Endothelial cell of umbilical vein (primary cell): ENCODE results near the gene NCOR1. TPM values are rescaled to one million over a fixed set of nuclear protein-coding genes. Genes with fewer than 3 reads are reported as not detected.

Source experiments
- BruUV-seq: library from RNA; stranded (reverse); fragments of 400-500 nt; replicated peaks from 2 replicates; lab custom pipeline; 2021; lab: Mats Ljungman, UMichigan
- CTCF ChIA-PET: fragments of 300-600, 350-600 bp; sonication (Branson Sonifier 250); formaldehyde crosslinking; loops from one replicate; lab custom pipeline; 2021; ENCODE audit warnings: antibody characterized with exemption, inconsistent platforms; lab: Charles Lee
- POLR2A ChIA-PET: fragments of 300-600, 350-600 bp; sonication (Branson Sonifier 250); formaldehyde crosslinking; loops from one replicate; lab custom pipeline; 2021; ENCODE audit warnings: antibody characterized with exemption, inconsistent platforms; lab: Charles Lee
- DNase-seq: peaks from one replicate; pipeline ENCODE4 v3.0.0-alpha.2; 2011; ENCODE audit warnings: low read depth, low spot score
- FAIRE-seq: peaks from 2 replicates; lab custom pipeline; 2011; peaks lifted over from hg19 to GRCh38; lab: Jason Lieb, UNC
- H2AFZ ChIP-seq: 2 replicates; pipeline ENCODE4 v1.6.0; 2012; ENCODE audit warnings: low read depth, low read length, control low read depth, inconsistent platforms
- H3K27ac ChIP-seq: 2 replicates; pipeline ENCODE4 v1.5.1; 2011; ENCODE audit warnings: low read depth, mild to moderate bottlenecking, control low read depth, low read length, moderate library complexity; ENCODE audit not compliant: insufficient read depth
- H3K27me3 ChIP-seq, 2 experiments: 2 replicates each; pipeline versions ENCODE4 v1.6.0 to v1.6.1; 2011; ENCODE audit warnings: low read length in 2 of 2, mixed read lengths in 1 of 2; ENCODE audit not compliant: control insufficient read depth in 2 of 2, insufficient read depth in 2 of 2
- H3K36me3 ChIP-seq, 2 experiments: 2 replicates in 1 of 2; 3 replicates in 1 of 2; pipeline ENCODE4 v1.5.1; 2011; ENCODE audit warnings: low read length in 2 of 2, mild to moderate bottlenecking in 1 of 2, moderate library complexity in 1 of 2; ENCODE audit not compliant: control insufficient read depth in 2 of 2, insufficient read depth in 2 of 2; ENCODE audit errors: extremely low read depth in 1 of 2
- H3K4me1 ChIP-seq: 3 replicates; pipeline ENCODE4 v1.5.1; 2011; ENCODE audit warnings: mild to moderate bottlenecking, low read length; ENCODE audit not compliant: control insufficient read depth, insufficient read depth; ENCODE audit errors: extremely low read depth
- H3K4me2 ChIP-seq: 2 replicates; pipeline ENCODE4 v1.6.1; 2011; ENCODE audit warnings: low read length, control low read depth, mixed read lengths; ENCODE audit not compliant: insufficient read depth
- H3K4me3 ChIP-seq, 3 experiments: fragments of 200-600 bp in 1 of 3; sonication (generic), shearing (Covaris generic) in 1 of 3; replicated peaks in 1 of 3; 2 replicates each; pipeline ENCODE4 v1.5.1; 2011 to 2016; ENCODE audit warnings: control low read depth in 3 of 3, low read length in 3 of 3, mild to moderate bottlenecking in 2 of 3, inconsistent platforms in 1 of 3, low read depth in 1 of 3, moderate library complexity in 1 of 3; ENCODE audit not compliant: insufficient read depth in 1 of 3
- H3K79me2 ChIP-seq: 2 replicates; pipeline ENCODE4 v1.6.0; 2012; ENCODE audit warnings: low read length, inconsistent platforms; ENCODE audit not compliant: control insufficient read depth, insufficient read depth
- H3K9ac ChIP-seq: replicated peaks from 2 replicates; pipeline ENCODE3; 2011; ENCODE audit warnings: low read length, control low read depth; ENCODE audit not compliant: insufficient read depth; ENCODE audit errors: extremely low read depth
- H3K9me1 ChIP-seq: replicated peaks from 3 replicates; pipeline ENCODE4 v1.6.0; 2011; ENCODE audit warnings: mild to moderate bottlenecking, low read length; ENCODE audit not compliant: control insufficient read depth, insufficient read depth; ENCODE audit errors: extremely low read depth
- H3K9me3 ChIP-seq: replicated peaks from 2 replicates; pipeline ENCODE4 v1.5.1; 2012; ENCODE audit warnings: low read length, inconsistent platforms; ENCODE audit not compliant: control insufficient read depth, insufficient read depth
- H4K20me1 ChIP-seq: replicated peaks from 2 replicates; pipeline ENCODE3; 2011; ENCODE audit warnings: mild to moderate bottlenecking, low read length; ENCODE audit not compliant: control insufficient read depth, insufficient read depth; ENCODE audit errors: extremely low read depth
- EZH2 ChIP-seq: IDR thresholded peaks from 2 replicates; pipeline ENCODE4 v1.6.1; 2012; ENCODE audit warnings: borderline replicate concordance, low read depth, mild to moderate bottlenecking, moderate library complexity, low read length, inconsistent platforms; ENCODE audit not compliant: severe bottlenecking
- FOS ChIP-seq: IDR thresholded peaks from 2 replicates; pipeline ENCODE4 v1.6.1; 2011; ENCODE audit warnings: mild to moderate bottlenecking, low read length, moderate library complexity, borderline replicate concordance; ENCODE audit not compliant: insufficient read depth
- GATA2 ChIP-seq: IDR thresholded peaks from 2 replicates; pipeline ENCODE4 v1.7.0; 2011; ENCODE audit warnings: low read depth, mild to moderate bottlenecking, moderate library complexity, mixed read lengths, low read length; ENCODE audit not compliant: insufficient read length, insufficient read depth
- JUN ChIP-seq: IDR thresholded peaks from 2 replicates; pipeline ENCODE4 v1.6.1; 2011; ENCODE audit warnings: borderline replicate concordance, low read depth; ENCODE audit not compliant: insufficient read length, insufficient read depth
- MYC ChIP-seq: IDR thresholded peaks from one replicate; pipeline ENCODE4 v1.6.1; 2011; ENCODE audit warnings: mild to moderate bottlenecking, low read depth, low read length
- POLR2A ChIP-seq: IDR thresholded peaks from 2 replicates; pipeline ENCODE4 v1.6.1; 2012; ENCODE audit warnings: low read depth, mild to moderate bottlenecking, control low read depth, low read length
- POLR2AphosphoS5 ChIP-seq: IDR thresholded peaks from 2 replicates; pipeline ENCODE4 v1.6.1; 2012; ENCODE audit warnings: low read depth, mild to moderate bottlenecking, control low read depth, low read length, moderate library complexity; ENCODE audit not compliant: insufficient read depth
- dilution Hi-C: fragments of 300-500 bp; cut with MboI; formaldehyde crosslinking; loops from one replicate; pipeline ENCODE4 v1.15.0; 2019; ENCODE audit warnings: low sequenced_read_pairs; ENCODE audit not compliant: extremely low pct_ligation_motif_present
- intact Hi-C: fragments of 100-400 bp; cut with micrococcal nuclease; formaldehyde crosslinking; loops from one replicate; pipeline ENCODE4 v1.10.0; 2022
- polyA plus RNA-seq, 4 experiments: library from polyadenylated mRNA; depleted of rRNA in 3 of 4; stranded (reverse) in 3 of 4; unstranded in 1 of 4; fragments of >200 nt; gene quantifications; 2 replicates each; pipeline versions ENCODE4 v1.2.1 to v1.2.3, GENCODE V29; 2011 to 2012; ENCODE audit warnings: missing spikeins in 1 of 4
- total RNA-seq: library from RNA; stranded (reverse); gene quantifications from 2 replicates; pipeline ENCODE4 v1.2.3, GENCODE V29; 2021
- TF ChIP-seq, protein P1 (sequence below): IDR thresholded peaks from 2 replicates; pipeline ENCODE4 v1.6.1; 2011; ENCODE audit not compliant: insufficient read depth, insufficient read length
- TF ChIP-seq, protein P2 (sequence below), 2 donors: IDR thresholded peaks; 1 replicate in 1 of 2; 2 replicates in 1 of 2; pipeline ENCODE4 v1.5.1; 2011; ENCODE audit warnings: low read length in 2 of 2, mild to moderate bottlenecking in 2 of 2, moderate library complexity in 2 of 2, control low read depth in 1 of 2, inconsistent platforms in 1 of 2, low read depth in 1 of 2; ENCODE audit not compliant: insufficient read depth in 1 of 2; ENCODE audit errors: extremely low read depth in 1 of 2

The NCOR1 gene
- total and polyA plus RNA-seq, 2 donors (not counting 3 experiments of a cell fraction or from before 2014, with no cell fraction given) = 90.0 to 134 TPM

DNA sequence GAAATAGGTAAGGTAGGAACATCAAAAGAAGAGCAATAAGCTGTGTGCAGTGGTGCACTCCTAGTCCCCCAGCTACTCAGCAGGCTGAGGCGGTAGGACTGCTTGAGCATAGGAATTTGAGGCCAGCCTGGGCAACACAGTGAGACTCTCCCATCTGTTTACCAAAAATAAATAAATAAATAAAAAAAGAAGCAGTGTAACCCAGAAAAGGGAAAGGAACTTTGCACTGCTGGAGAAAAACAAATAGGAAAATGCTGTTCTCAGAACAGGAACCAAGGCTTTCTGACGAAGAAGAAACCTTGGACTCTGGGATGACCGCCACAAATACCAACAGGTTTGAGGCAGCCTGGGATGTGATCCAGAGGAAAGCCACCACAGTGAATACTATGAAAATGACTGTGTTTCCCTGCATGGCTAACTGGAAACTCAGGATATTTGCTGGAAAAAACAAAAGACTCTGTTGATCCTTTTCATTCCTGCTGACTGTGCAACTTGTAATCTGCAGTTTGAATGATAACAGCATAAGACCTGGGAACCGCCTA, 174.6 kb downstream of the NCOR1 start:
- intact Hi-C loops = no loop called here
- H3K27ac ChIP-seq = no peak overlapping the region
- DNase-seq = peak; percentile 12
- ChIA-PET CTCF (no interaction called here), POLR2A (interaction anchor here (0.6 kb wide), 1 partner anchor 565 kb away, joined by 6 read pairs; no protein-coding TSS in a partner anchor)
- H3K4me1 ChIP-seq = no peaks in the 10 kb centered on the region
- no peaks in the 10 kb centered on the region for H3K9me1 ChIP-seq
- no peak overlapping the region for H3K4me3 ChIP-seq
- BruUV-seq = no TSS peak
- no peaks in the 10 kb centered on the region for H3K27me3 ChIP-seq
- dilution Hi-C loops = no loop called here
- H2AFZ ChIP-seq = no peak overlapping the region
- H3K9me3 ChIP-seq = no peaks in the 10 kb centered on the region
- H3K79me2 ChIP-seq = no peaks in the 10 kb centered on the region
- FAIRE-seq = no peak
- no peak overlapping the region for H3K4me2 ChIP-seq
- H3K36me3 ChIP-seq = peaks cover 14 to 27% of the 10 kb centered on the region in 2 experiments
- no peaks in the 10 kb centered on the region for H4K20me1 ChIP-seq
- H3K9ac ChIP-seq = no peak overlapping the region
- TF ChIP-seq, protein P1, sequence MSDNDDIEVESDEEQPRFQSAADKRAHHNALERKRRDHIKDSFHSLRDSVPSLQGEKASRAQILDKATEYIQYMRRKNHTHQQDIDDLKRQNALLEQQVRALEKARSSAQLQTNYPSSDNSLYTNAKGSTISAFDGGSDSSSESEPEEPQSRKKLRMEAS = no peak
- no peak for TF ChIP-seq FOS
- TF ChIP-seq, protein P2, sequence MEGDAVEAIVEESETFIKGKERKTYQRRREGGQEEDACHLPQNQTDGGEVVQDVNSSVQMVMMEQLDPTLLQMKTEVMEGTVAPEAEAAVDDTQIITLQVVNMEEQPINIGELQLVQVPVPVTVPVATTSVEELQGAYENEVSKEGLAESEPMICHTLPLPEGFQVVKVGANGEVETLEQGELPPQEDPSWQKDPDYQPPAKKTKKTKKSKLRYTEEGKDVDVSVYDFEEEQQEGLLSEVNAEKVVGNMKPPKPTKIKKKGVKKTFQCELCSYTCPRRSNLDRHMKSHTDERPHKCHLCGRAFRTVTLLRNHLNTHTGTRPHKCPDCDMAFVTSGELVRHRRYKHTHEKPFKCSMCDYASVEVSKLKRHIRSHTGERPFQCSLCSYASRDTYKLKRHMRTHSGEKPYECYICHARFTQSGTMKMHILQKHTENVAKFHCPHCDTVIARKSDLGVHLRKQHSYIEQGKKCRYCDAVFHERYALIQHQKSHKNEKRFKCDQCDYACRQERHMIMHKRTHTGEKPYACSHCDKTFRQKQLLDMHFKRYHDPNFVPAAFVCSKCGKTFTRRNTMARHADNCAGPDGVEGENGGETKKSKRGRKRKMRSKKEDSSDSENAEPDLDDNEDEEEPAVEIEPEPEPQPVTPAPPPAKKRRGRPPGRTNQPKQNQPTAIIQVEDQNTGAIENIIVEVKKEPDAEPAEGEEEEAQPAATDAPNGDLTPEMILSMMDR (IDR thresholded peaks at IDR 0.05; ENCODE audit: extremely low read depth in 1 of 2, insufficient read depth in 1 of 2, low read depth in 1 of 2, low read length in 2 of 2) = no peak
- no peak for TF ChIP-seq JUN
- TF ChIP-seq POLR2AphosphoS5 = no peak
- no peak for TF ChIP-seq GATA2
- no peak for TF ChIP-seq EZH2
- TF ChIP-seq MYC = no peak
- TF ChIP-seq POLR2A = no peak
